GM18519 (cell line): ENCODE results near the gene ICAM2.
"Not testable (repeated sequence)": the region's sequence is repeated elsewhere in the genome, so short reads cannot be mapped to it uniquely, and the experiment has no call there.

Experiments
- ATAC-seq: cut with Tn5 transposase; IDR thresholded peaks from one replicate; pipeline ENCODE4 v1.9.1; 2021; ENCODE audit warnings: mild to moderate bottlenecking, moderate library complexity; ENCODE audit not compliant: unreplicated experiment, low FRiP score

The ICAM2 gene

DNA sequence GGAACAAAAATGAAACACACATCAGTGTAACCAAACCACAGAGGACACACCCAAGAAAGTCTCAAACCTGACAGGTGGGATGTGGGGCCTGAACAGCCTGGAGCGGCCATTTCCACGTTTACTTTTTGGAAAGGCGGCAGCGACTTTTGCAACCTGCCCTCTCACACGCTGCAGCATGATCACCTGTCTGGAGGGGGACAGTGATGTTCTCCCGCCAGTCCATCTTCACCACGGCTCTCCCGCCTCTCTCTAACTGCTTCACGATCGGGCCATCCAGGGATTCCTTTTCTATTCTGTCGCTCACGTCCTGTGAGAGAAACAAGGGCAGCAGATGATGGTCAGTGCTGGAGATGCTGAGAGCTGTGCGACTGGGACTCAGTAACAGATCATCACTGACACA lies 24.7 kb upstream of the ICAM2 start:
- no peak for ATAC-seq

DNA sequence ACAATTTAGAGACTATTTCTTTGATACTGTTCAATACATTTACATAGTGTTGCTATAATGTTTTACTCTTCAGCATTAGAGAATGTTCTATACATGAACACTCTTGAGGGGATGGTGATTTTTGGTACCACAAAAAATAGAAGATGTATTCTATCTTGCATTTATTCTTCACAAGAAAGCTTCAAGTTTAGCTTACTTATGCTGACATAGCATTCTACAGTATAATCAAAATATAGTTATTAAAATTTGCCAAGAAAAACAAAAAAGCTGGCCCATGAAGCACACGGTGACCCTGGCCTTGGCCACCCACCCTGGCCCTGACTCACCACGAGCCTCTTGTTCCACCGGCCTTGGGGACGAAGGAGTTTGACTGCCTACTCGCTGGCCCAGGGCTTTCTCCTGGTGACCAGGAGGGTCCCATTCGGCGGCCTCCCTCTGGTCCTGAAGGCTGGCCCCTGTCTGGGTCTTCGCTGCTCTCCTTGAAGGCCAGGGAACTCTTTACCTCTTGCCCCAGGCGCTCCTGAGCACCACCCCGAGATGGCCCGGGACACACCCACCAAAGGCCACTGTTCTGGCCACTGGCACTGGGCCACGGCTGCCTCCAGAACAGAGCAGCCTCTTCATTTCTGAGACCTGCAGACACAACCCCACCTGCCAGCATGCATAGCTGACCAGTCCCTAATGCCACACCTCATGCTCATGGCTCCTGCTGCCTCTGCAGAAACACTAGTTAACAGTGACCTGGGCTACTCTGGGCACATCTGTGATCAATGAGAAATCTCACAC lies 22.5 kb upstream of the ICAM2 start:
- ATAC-seq: no peak

- ATAC-seq: no peak
Observed at GRCh38 chr17:64041912-64042311, 21.5 kb upstream of the ICAM2 start.

DNA sequence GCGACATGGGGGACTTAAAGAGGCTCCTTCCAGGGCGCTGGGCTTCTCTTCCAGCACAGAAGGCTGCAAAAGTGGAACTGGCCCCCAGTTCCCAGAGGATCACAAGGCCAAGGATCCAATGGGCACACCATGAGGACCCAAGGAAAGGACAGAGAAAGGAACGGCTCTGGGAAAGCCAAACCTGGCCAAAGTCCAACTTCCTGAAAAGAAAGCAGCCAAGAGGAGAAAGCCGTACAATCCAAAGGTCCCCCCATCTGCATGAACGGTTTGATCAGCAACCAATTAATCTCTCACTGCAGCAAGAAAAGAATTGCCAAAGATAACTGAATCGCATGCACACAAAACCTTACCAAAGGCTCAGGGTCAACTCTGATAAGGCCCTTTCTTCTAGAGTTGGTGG lies 19.8 kb upstream of the ICAM2 start:
- ATAC-seq: no peak

GRCh38 chr17:64039106-64039400 lies 18.6 kb upstream of the ICAM2 start:
- ATAC-seq: no peak

DNA sequence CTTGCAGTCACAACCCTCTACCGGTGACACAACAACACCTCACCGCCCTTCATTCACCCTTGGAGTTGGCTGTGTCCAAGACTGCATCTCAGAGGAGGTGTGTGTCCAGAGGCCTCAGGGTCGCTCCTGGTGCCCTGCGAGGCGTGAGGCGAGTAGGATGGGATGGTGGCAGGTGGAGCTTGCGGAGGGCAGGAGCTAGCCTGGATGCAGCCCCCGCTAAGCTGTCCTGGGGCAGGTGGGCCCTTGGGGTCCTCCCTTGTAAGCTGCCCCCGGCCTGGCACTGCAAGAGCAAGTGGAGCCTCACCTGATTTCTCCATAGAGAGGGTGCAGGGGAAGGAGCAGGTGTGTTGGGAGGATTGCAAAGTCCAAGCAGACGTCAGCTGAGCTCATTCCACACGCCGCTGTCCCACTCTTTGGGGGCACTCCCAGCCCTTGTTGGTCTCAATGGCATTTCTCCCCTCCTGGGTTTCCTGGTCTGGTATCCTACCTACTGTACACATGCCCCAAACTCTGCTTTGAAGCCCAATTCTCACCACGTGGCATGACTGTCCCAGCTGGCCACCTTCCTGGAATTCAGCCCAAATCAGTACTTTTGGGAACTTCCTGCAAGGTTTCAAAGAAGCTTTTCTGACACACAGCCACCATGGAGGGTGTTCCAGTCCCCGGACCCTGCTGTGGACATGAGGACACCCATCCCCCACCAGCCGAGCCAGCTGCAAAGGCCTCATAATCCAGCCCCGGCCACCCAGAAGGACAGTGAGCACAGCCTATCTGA lies 18.1 kb upstream of the ICAM2 start:
- ATAC-seq: no peak

DNA sequence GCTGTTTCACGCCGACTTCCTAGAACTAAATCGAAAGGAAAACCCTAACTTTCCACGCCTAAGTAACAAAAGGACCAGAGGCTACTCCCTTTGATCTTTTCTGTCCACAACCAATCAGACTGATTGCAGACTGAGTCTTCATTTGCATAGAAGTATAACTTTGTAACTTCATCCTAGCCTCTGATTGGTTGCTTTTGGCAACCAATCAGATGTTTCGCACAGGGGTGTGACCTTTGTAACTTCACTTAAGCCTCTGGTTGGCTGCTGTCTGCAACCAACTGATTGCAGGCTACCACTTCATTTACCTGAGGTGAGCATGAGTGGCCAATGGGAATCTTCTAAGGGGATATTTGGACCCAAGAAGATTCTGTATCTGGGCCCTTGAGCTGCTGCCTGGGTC lies 17.4 kb upstream of the ICAM2 start:
- no peak for ATAC-seq

GRCh38 chr17:64037180-64037579 lies 16.7 kb upstream of the ICAM2 start:
- no peak for ATAC-seq

GRCh38 chr17:64036198-64036922 lies 15.9 kb upstream of the ICAM2 start:
- ATAC-seq: no peak

DNA sequence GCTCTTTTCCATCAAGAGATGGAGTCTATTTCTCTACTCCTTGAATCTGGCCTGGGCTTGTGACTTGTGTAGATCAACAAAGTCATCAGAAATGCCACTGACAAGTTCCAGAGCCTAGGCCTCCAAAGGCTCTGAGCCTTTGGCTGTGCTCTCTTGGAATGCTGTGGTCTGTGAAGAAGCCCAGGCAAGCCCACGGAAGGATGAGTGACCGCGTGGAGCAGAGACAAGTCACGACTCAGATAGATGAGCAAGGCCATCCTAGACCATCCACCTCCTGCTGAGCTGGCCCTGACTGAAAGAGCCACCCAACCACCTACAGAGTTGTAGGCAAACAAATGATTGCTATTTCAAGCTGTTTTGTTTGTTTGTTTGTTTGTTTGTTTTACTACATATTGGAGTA lies 11.6 kb upstream of the ICAM2 start:
- no peak for ATAC-seq

GRCh38 chr17:64028874-64029464 lies 8.5 kb upstream of the ICAM2 start:
- ATAC-seq: no peak

DNA sequence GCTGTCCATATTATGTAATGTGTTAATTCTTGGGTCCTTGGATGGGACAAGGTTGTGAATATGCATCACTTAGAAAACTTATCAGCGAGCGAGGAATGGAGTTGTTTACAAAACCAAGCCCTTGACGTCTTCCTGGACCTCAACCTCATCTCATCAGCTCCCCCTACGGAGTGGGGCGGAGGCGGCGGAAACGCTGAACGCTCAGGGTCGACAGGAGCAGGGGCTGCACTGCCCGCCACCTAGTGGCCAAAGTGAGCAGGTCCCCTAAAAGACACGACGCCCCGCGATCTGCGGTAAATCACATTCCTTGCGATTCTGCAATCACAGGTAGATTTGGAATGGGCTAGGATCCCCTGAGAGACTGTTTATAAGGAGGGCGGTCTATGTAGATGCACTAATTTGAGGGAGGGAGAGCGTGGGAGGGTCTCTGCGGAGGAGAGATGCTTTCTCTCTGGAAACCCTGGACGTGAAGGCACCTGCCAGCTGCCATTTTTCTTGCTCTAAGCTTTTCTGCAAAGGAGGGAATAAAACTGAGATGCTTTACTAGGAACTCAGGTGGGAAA lies 5.4 kb upstream of the ICAM2 start:
- peak; percentile 47 for ATAC-seq

DNA sequence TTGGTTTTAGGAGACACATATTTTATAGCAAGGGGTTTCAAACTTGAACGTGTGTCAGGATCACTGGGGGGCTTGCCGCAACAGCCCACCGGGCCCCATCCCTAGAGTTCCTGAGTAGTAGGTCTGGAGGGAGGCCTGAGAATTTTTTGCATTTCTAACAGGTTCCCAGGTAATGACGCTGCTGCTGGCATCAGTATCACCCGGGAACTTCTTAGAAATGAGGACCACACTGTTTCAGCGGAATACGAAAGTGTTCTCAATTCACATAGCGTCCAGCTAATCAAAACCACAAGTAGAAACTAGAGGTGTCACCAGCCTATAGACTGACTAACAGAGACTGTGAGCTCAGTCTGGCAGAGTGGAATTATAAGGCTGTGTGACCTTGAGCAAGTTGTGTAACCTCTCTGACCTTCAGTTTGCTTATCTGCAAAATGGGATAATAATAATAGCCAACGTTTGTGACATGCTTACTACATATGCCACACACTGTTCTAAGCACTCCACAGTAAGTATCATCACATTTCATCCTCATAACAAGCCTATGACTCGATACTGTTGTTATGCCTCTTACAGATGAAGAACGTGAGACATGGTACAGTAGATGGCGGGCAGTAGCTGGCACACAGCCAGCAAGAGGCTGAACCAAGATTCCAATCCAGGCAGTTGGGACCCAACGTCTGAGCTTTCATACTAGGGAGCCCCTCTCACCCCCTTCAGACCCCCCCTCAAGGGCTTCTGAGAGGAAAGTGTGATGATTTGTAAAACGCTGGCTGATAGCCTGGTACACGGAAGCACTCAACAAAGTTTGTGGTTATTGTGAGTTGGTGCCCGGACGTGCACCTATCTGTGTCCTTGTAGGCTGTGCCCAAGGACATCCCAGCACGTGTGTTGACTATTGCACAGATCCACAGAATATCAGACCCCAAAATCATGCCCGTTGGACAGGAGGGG lies 4.6 kb upstream of the ICAM2 start:
- no peak for ATAC-seq

- ATAC-seq: no peak
Observed at GRCh38 chr17:64024215-64024654, 3.8 kb upstream of the ICAM2 start.

- no peak for ATAC-seq
Observed at GRCh38 chr17:64022611-64023063, 2.2 kb upstream of the ICAM2 start.

- ATAC-seq: not testable (repeated sequence)
Observed at GRCh38 chr17:64019551-64019961, 877 bp downstream of the ICAM2 start.

- no peak for ATAC-seq
Observed at GRCh38 chr17:64017381-64017980, 3.0 kb downstream of the ICAM2 start.

DNA sequence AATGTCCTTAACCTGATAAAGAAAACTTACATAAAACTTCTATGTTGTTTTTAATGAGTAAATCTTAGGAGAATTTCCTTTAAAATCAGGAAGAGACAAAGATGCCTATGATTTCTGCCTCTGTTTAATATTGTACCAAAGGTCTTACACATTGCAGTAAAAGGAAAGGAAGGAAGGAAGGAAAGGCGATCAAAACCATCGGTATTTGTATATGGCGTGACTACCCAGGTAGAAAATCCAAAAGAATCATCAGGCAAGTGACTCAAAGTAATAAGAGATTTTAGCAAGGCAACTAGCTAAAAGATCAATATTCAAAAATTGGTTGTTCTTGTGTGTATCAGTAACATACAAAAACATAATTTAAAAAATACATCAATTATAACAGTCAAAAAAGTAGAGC lies 3.5 kb downstream of the ICAM2 start:
- ATAC-seq: no peak

GRCh38 chr17:64016231-64016784 lies 4.1 kb downstream of the ICAM2 start:
- no peak for ATAC-seq
